ENCODE results near the gene CYP2C18.

DNA sequence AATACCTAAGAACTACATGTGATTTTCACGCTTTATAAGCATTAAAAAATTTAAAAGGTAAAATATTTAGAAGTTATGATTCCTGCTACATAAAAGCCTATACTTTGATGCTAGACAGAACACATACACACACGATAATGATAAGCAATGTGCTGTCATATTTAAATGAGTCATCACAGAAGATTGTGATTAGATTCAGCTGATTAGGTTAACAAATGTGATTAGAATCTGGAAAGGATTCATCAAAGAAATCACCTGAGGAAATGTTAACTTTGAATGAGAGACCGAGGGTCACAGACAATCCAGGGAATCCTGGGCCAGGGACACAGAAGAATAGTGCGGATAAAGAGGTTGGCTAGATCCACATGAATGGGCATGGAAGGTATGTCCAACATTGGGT, 42.0 kb upstream of the CYP2C18 start:
- TF ChIP-seq, protein P1, sequence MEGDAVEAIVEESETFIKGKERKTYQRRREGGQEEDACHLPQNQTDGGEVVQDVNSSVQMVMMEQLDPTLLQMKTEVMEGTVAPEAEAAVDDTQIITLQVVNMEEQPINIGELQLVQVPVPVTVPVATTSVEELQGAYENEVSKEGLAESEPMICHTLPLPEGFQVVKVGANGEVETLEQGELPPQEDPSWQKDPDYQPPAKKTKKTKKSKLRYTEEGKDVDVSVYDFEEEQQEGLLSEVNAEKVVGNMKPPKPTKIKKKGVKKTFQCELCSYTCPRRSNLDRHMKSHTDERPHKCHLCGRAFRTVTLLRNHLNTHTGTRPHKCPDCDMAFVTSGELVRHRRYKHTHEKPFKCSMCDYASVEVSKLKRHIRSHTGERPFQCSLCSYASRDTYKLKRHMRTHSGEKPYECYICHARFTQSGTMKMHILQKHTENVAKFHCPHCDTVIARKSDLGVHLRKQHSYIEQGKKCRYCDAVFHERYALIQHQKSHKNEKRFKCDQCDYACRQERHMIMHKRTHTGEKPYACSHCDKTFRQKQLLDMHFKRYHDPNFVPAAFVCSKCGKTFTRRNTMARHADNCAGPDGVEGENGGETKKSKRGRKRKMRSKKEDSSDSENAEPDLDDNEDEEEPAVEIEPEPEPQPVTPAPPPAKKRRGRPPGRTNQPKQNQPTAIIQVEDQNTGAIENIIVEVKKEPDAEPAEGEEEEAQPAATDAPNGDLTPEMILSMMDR (IDR thresholded peaks at IDR 0.05; ENCODE audit: poor library complexity, severe bottlenecking) = no peak
- TF ChIP-seq TAF1 (IDR thresholded peaks at IDR 0.05; ENCODE audit: low read depth) = no peak
- no peak for TF ChIP-seq POLR2AphosphoS5 (IDR thresholded peaks at IDR 0.05)
- TF ChIP-seq EP300 (conservative IDR thresholded peaks at IDR 0.05; ENCODE audit: poor library complexity, severe bottlenecking) = no peak
